ENCODE measurements around the gene VPS37B.
A peak's percentile ranks its signal among the peaks of the same experiment; 100 is the strongest.

The VPS37B gene

GRCh38 chr12:122895704-122896636 is at the start of gene VPS37B (continued):
- peak; percentile 100 for TF ChIP-seq ZNF629 (tag by site-specific recombination; IDR thresholded peaks at IDR 0.05)
- no peak for TF ChIP-seq ZNF768 (tag by site-specific recombination; IDR thresholded peaks at IDR 0.05)
- TF ChIP-seq ZFP69B (tag by site-specific recombination; IDR thresholded peaks at IDR 0.05): 0 out of 2 replicates have a peak, but pooled peaks have one; percentile 47
- TF ChIP-seq ZBTB8A (tag by site-specific recombination; IDR thresholded peaks at IDR 0.05): peak; percentile 90
- peak; percentile 100 for TF ChIP-seq ZBTB21 (tag by site-specific recombination; IDR thresholded peaks at IDR 0.05)
- TF ChIP-seq KLF17 (tag by site-specific recombination; IDR thresholded peaks at IDR 0.05): peak; percentile 78; the same call in 1 of the 2 replicates
- peak; percentile 77; the same call in 1 of the 2 replicates for TF ChIP-seq ZNF76 (tag by site-specific recombination; IDR thresholded peaks at IDR 0.05; ENCODE audit: borderline replicate concordance, low read depth)
- TF ChIP-seq ZNF580 (tag by site-specific recombination; IDR thresholded peaks at IDR 0.05): peak; percentile 43; the same call in 1 of the 2 replicates
- no peak for TF ChIP-seq ZNF175 (tag by site-specific recombination; IDR thresholded peaks at IDR 0.05)
- TF ChIP-seq ZNF600 (tag by site-specific recombination; IDR thresholded peaks at IDR 0.05): 0 out of 2 replicates have a peak, but pooled peaks have one; percentile 25
- no peak for TF ChIP-seq ZNF658 (tag by site-specific recombination; IDR thresholded peaks at IDR 0.05)
- peak; percentile 66; the same call in 1 of the 2 replicates for TF ChIP-seq ZNF391 (tag by site-specific recombination; IDR thresholded peaks at IDR 0.05; ENCODE audit: borderline replicate concordance, low read depth)
- TF ChIP-seq GLI2 (tag by site-specific recombination; IDR thresholded peaks at IDR 0.05; ENCODE audit: borderline replicate concordance, low read depth): no peak
- no peak for TF ChIP-seq ZNF416 (tag by site-specific recombination; IDR thresholded peaks at IDR 0.05)
- peak; percentile 42; the same call in 1 of the 2 replicates for TF ChIP-seq ZNF398 (tag by site-specific recombination; IDR thresholded peaks at IDR 0.05)
- no peak for TF ChIP-seq ZNF610 (tag by site-specific recombination; IDR thresholded peaks at IDR 0.05; ENCODE audit: borderline replicate concordance)
- peak; percentile 98 for TF ChIP-seq ZNF324 (tag by site-specific recombination; IDR thresholded peaks at IDR 0.05)
- peak; percentile 71; the same call in 1 of the 2 replicates for TF ChIP-seq IKZF3 (tag by site-specific recombination; IDR thresholded peaks at IDR 0.05)
- no peak for TF ChIP-seq TRIM28 (IDR thresholded peaks at IDR 0.05; ENCODE audit: borderline replicate concordance, low read length)
- TF ChIP-seq ZNF133 (tag by site-specific recombination; IDR thresholded peaks at IDR 0.05): no peak
- TF ChIP-seq ZNF19 (tag by site-specific recombination; IDR thresholded peaks at IDR 0.05; ENCODE audit: low read depth): no peak
- TF ChIP-seq TCF7L2 (IDR thresholded peaks at IDR 0.05; ENCODE audit: borderline replicate concordance, low read depth, low read length): no peak
- no peak for TF ChIP-seq ZNF121 (tag by site-specific recombination; IDR thresholded peaks at IDR 0.05)
- no peak; the same call in 1 of the 2 replicates for TF ChIP-seq REPIN1 (tag by site-specific recombination; IDR thresholded peaks at IDR 0.05; ENCODE audit: low read depth)
- TF ChIP-seq KLF1 (tag by site-specific recombination; IDR thresholded peaks at IDR 0.05): peak; percentile 39; the same call in 1 of the 2 replicates
- TF ChIP-seq MZF1 (tag by site-specific recombination; IDR thresholded peaks at IDR 0.05; ENCODE audit: borderline replicate concordance): no peak
- TF ChIP-seq ZNF571 (tag by site-specific recombination; IDR thresholded peaks at IDR 0.05): no peak
- TF ChIP-seq ZXDB (tag by site-specific recombination; IDR thresholded peaks at IDR 0.05): peak; percentile 84
- TF ChIP-seq ZNF140 (tag by site-specific recombination; IDR thresholded peaks at IDR 0.05): no peak
- TF ChIP-seq ZNF274 (IDR thresholded peaks at IDR 0.05; ENCODE audit: low read length): no peak
- TF ChIP-seq ZNF274 (tag by site-specific recombination; IDR thresholded peaks at IDR 0.05; ENCODE audit: borderline replicate concordance): no peak
- no peak for TF ChIP-seq RBAK (tag by site-specific recombination; IDR thresholded peaks at IDR 0.05)
- TF ChIP-seq SALL2 (tag by site-specific recombination; IDR thresholded peaks at IDR 0.05; ENCODE audit: borderline replicate concordance): no peak
- TF ChIP-seq ZNF239 (tag by site-specific recombination; IDR thresholded peaks at IDR 0.05): peak; percentile 47; the same call in 1 of the 2 replicates
- no peak for TF ChIP-seq ZNF830 (tag by site-specific recombination; IDR thresholded peaks at IDR 0.05; ENCODE audit: low read depth)
- no peak for TF ChIP-seq ZSCAN23 (tag by site-specific recombination; IDR thresholded peaks at IDR 0.05)

Measured in HEK293 (cell line).